Lower lobe of right lung (tissue), 2 donors: Measurements from ENCODE around the gene MTFR2. TPM values are rescaled to one million over a fixed set of nuclear protein-coding genes. Genes with fewer than 3 reads are reported as not detected.

Source experiments
- ATAC-seq, 2 donors: fragments of 200-7000 bp; cut with Tn5 transposase; one replicate each; pipeline ENCODE4 v1.9.1; 2020 to 2022; ENCODE audit warnings: mild to moderate bottlenecking in 2 of 2, moderate library complexity in 2 of 2
- DNase-seq: peaks from one replicate; pipeline ENCODE4 v3.0.0-alpha.2; 2020
- H3K27ac ChIP-seq: fragments of 200-600 bp; one replicate; pipeline ENCODE4 v1.8.0; 2022
- H3K27me3 ChIP-seq: fragments of 200-600 bp; one replicate; pipeline ENCODE4 v1.8.0; 2022; ENCODE audit warnings: low read depth
- H3K36me3 ChIP-seq: fragments of 200-600 bp; one replicate; pipeline ENCODE4 v1.8.0; 2022; ENCODE audit warnings: mild to moderate bottlenecking
- H3K4me1 ChIP-seq: fragments of 200-600 bp; one replicate; pipeline ENCODE4 v1.8.0; 2022
- H3K4me3 ChIP-seq: fragments of 200-600 bp; one replicate; pipeline ENCODE4 v1.8.0; 2022; ENCODE audit warnings: mild to moderate bottlenecking
- H3K9me3 ChIP-seq: fragments of 200-600 bp; one replicate; pipeline ENCODE4 v1.8.0; 2022
- intact Hi-C: fragments of 100-400 bp; cut with DNase I; formaldehyde crosslinking; loops from one replicate; pipeline ENCODE4 v1.11.0; 2022
- total RNA-seq: library from RNA; stranded (reverse); fragmentation: NEBNext Ultra II Directional; extraction: Animal tissue kit (Norgen Biotek cat#: 25700); gene quantifications from one replicate; pipeline ENCODE4 v1.2.1, GENCODE V29; 2021
- TF ChIP-seq, protein P1 (sequence below): fragments of 200-600 bp; IDR thresholded peaks from one replicate; pipeline ENCODE4 v1.8.0; 2022; ENCODE audit warnings: antibody characterized with exemption, mild to moderate bottlenecking
- donor health status: DM: no; HTN: yes; CAD: no; lungs with severe emphysema.

MTFR2 gene
- total RNA-seq, 1 donor from 2014 or later: 1.5 TPM

GRCh38 chr6:136265101-136265500, 15.0 kb upstream of the MTFR2 start:
- Histone ChIP-seq H3K36me3 (peaks cover 100% of the 10 kb centered on the region), H3K27ac (no peak overlapping the region), H3K27me3 (no peaks in the 10 kb centered on the region), H3K9me3 (no peaks in the 10 kb centered on the region), H3K4me1 (no peaks in the 10 kb centered on the region), H3K4me3 (no peak overlapping the region)
- no peak for ATAC-seq
- no peak for DNase-seq
- TF ChIP-seq, protein P1, sequence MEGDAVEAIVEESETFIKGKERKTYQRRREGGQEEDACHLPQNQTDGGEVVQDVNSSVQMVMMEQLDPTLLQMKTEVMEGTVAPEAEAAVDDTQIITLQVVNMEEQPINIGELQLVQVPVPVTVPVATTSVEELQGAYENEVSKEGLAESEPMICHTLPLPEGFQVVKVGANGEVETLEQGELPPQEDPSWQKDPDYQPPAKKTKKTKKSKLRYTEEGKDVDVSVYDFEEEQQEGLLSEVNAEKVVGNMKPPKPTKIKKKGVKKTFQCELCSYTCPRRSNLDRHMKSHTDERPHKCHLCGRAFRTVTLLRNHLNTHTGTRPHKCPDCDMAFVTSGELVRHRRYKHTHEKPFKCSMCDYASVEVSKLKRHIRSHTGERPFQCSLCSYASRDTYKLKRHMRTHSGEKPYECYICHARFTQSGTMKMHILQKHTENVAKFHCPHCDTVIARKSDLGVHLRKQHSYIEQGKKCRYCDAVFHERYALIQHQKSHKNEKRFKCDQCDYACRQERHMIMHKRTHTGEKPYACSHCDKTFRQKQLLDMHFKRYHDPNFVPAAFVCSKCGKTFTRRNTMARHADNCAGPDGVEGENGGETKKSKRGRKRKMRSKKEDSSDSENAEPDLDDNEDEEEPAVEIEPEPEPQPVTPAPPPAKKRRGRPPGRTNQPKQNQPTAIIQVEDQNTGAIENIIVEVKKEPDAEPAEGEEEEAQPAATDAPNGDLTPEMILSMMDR: no peak
- intact Hi-C loops: no loop called here

- H3K27me3 ChIP-seq: no peaks in the 10 kb centered on the region
- H3K4me1 ChIP-seq: no peaks in the 10 kb centered on the region
- H3K36me3 ChIP-seq: peaks cover 100% of the 10 kb centered on the region
- ATAC-seq (no peak), DNase-seq (no peak)
- H3K4me3 ChIP-seq: no peak overlapping the region
- intact Hi-C loops: no loop called here
- H3K9me3 ChIP-seq: no peaks in the 10 kb centered on the region
- TF ChIP-seq, protein P1: no peak
- no peak overlapping the region for H3K27ac ChIP-seq
Observed at GRCh38 chr6:136262940-136263339, 12.8 kb upstream of the MTFR2 start.

GRCh38 chr6:136254851-136255466, 4.8 kb upstream of the MTFR2 start:
- Histone ChIP-seq H3K36me3 (peaks cover 43% of the 10 kb centered on the region), H3K4me1 (peaks cover 10% of the 10 kb centered on the region), H3K9me3 (no peaks in the 10 kb centered on the region), H3K4me3 (no peak overlapping the region), H3K27me3 (no peaks in the 10 kb centered on the region), H3K27ac (no peak overlapping the region)
- DNase-seq: no peak
- ATAC-seq: no peak
- intact Hi-C loops: no loop called here
- TF ChIP-seq, protein P1: no peak

DNA sequence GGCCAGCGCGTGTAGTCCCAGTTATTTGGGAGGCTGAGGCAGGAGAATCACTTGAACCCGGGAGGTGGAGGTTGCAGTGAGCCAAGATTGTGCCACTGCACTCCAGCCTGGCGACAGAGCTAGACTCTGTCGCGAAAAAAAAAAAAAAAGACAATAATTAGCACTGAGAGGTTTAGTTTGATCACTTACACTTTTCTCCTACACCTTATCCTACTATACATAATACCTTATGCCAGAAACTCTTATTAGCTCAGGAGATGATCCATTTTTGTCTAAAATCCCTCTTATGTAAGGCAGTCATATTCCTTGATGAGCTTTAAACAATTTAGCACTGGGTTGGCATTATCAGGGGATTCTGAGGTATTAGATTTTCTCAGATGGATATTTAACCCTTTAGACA, 3.6 kb upstream of the MTFR2 start:
- TF ChIP-seq, protein P1: no peak
- Histone ChIP-seq H3K4me1 (peaks cover 21% of the 10 kb centered on the region), H3K36me3 (peaks cover 30% of the 10 kb centered on the region), H3K27me3 (no peaks in the 10 kb centered on the region), H3K27ac (no peak overlapping the region), H3K4me3 (no peak overlapping the region), H3K9me3 (no peaks in the 10 kb centered on the region)
- no peak for DNase-seq
- no peak for ATAC-seq
- intact Hi-C loops: no loop called here

DNA sequence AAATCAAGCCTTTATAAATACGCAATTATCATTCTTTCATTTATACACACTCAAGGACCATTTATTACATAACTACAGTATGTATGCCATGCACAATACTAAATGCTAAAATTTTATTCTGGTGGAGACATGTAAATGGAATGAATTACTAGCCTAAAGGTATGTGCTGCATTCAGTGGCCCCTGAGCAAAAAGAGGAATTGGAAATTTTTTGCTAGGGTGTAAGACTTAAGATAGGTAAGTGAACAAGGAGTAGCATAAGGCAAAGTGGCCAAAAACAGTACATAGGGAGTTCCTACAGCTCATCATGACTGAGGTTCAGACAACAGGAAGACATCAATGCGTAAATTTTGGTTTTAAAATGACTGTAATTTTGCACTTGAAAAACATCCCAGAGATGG, 2.3 kb upstream of the MTFR2 start:
- no peak overlapping the region for H3K4me3 ChIP-seq
- H3K27me3 ChIP-seq: no peaks in the 10 kb centered on the region
- peaks cover 17% of the 10 kb centered on the region for H3K36me3 ChIP-seq
- no peak for ATAC-seq
- no peaks in the 10 kb centered on the region for H3K9me3 ChIP-seq
- H3K4me1 ChIP-seq: peaks cover 21% of the 10 kb centered on the region
- TF ChIP-seq, protein P1: no peak
- no peak for DNase-seq
- intact Hi-C loops: no loop called here
- no peak overlapping the region for H3K27ac ChIP-seq
